ENCODE data around the gene IRF2. TPM values are rescaled to one million over a fixed set of nuclear protein-coding genes. Genes with fewer than 3 reads are reported as not detected.

The IRF2 gene
- total RNA-seq, 1 donor from 2014 or later, result 19.7 TPM

- Mint-ChIP-seq H3K27ac (no peak overlapping the region), H3K4me1 (ENCODE audit: unreplicated experiment) (peaks cover 44% of the 10 kb centered on the region), H3K9me3 (no peaks in the 10 kb centered on the region), H3K4me3 (no peak overlapping the region), H3K36me3 (peaks cover 9% of the 10 kb centered on the region), H3K27me3 (no peaks in the 10 kb centered on the region)
- no peak for DNase-seq (ENCODE audit: extremely low spot score, unreplicated experiment)
- no peak for TF ChIP-seq CTCF (conservative IDR thresholded peaks at IDR 0.05)
These were observed 30.0 kb downstream of the IRF2 start for GRCh38 chr4:184444215-184444952.

GRCh38 chr4:184443318-184443717, 31.0 kb downstream of the IRF2 start:
- DNase-seq (ENCODE audit: extremely low spot score, unreplicated experiment), result no peak
- Mint-ChIP-seq H3K27ac (no peak overlapping the region), H3K27me3 (no peaks in the 10 kb centered on the region), H3K4me3 (no peak overlapping the region), H3K9me3 (no peaks in the 10 kb centered on the region), H3K36me3 (peaks cover 9% of the 10 kb centered on the region), H3K4me1 (ENCODE audit: unreplicated experiment) (peaks cover 46% of the 10 kb centered on the region)
- no peak for TF ChIP-seq CTCF (conservative IDR thresholded peaks at IDR 0.05)

- Mint-ChIP-seq H3K27me3 (no peaks in the 10 kb centered on the region), H3K9me3 (no peaks in the 10 kb centered on the region), H3K27ac (peak overlapping the region; percentile 60), H3K4me3 (no peak overlapping the region), H3K4me1 (ENCODE audit: unreplicated experiment) (peaks cover 47% of the 10 kb centered on the region), H3K36me3 (peaks cover 9% of the 10 kb centered on the region)
- no peak for DNase-seq (ENCODE audit: extremely low spot score, unreplicated experiment)
- TF ChIP-seq CTCF (conservative IDR thresholded peaks at IDR 0.05), result no peak
These were observed 32.1 kb downstream of the IRF2 start for GRCh38 chr4:184442314-184442635.

- no peaks in the 10 kb centered on the region for H3K27me3 Mint-ChIP-seq
- peaks cover 48% of the 10 kb centered on the region for H3K4me1 Mint-ChIP-seq (ENCODE audit: unreplicated experiment)
- TF ChIP-seq CTCF (conservative IDR thresholded peaks at IDR 0.05), result no peak
- H3K9me3 Mint-ChIP-seq, result no peaks in the 10 kb centered on the region
- DNase-seq (ENCODE audit: extremely low spot score, unreplicated experiment), result no peak
- H3K36me3 Mint-ChIP-seq, result peaks cover 9% of the 10 kb centered on the region
- peak overlapping the region; percentile 60 for H3K27ac Mint-ChIP-seq
- no peak overlapping the region for H3K4me3 Mint-ChIP-seq
These were observed 32.7 kb downstream of the IRF2 start for GRCh38 chr4:184441461-184442313.

GRCh38 chr4:184440595-184441358, 33.6 kb downstream of the IRF2 start:
- Mint-ChIP-seq H3K27me3 (no peaks in the 10 kb centered on the region), H3K4me3 (no peak overlapping the region), H3K27ac (peak overlapping the region; percentile 43), H3K9me3 (no peaks in the 10 kb centered on the region), H3K4me1 (ENCODE audit: unreplicated experiment) (peaks cover 43% of the 10 kb centered on the region), H3K36me3 (peaks cover 3% of the 10 kb centered on the region)
- DNase-seq (ENCODE audit: extremely low spot score, unreplicated experiment), result no peak
- no peak for TF ChIP-seq CTCF (conservative IDR thresholded peaks at IDR 0.05)

Data from type B pancreatic cell (in vitro differentiated cells).